Lung (tissue), 12 donors: ENCODE results near the gene SLC40A1. TPM values are rescaled to one million over a fixed set of nuclear protein-coding genes. Genes with fewer than 3 reads are reported as not detected.

Experiments
- ATAC-seq: fragments of 200-7000 bp; cut with Tn5 transposase; one replicate; pipeline ENCODE4 v1.9.1; 2020; ENCODE audit warnings: moderate number of reproducible peaks; ENCODE audit not compliant: insufficient read depth, low FRiP score
- DNase-seq, 3 donors: peaks; one replicate each; pipeline ENCODE4 v3.0.0-alpha.2; 2013 to 2017
- H3K27ac ChIP-seq, 2 donors: one replicate each; pipeline ENCODE4 v1.5.1; 2013; ENCODE audit warnings: mild to moderate bottlenecking in 2 of 2, moderate library complexity in 2 of 2, control low read depth in 1 of 2, inconsistent platforms in 1 of 2, low read depth in 1 of 2, low read length in 1 of 2
- H3K27me3 ChIP-seq, 3 donors: one replicate each; pipeline ENCODE4 v1.5.1; 2013; ENCODE audit warnings: low read length in 2 of 3; ENCODE audit not compliant: control insufficient read depth in 3 of 3, insufficient read depth in 3 of 3
- H3K36me3 ChIP-seq, 4 donors: one replicate each; pipeline ENCODE4 v1.5.1; 2013; ENCODE audit warnings: low read length in 4 of 4, mild to moderate bottlenecking in 1 of 4, moderate library complexity in 1 of 4; ENCODE audit not compliant: control insufficient read depth in 4 of 4, insufficient read depth in 4 of 4
- H3K4me1 ChIP-seq, 5 donors: one replicate each; pipeline ENCODE4 v1.5.1; 2013; ENCODE audit warnings: low read length in 5 of 5, mild to moderate bottlenecking in 2 of 5, moderate library complexity in 1 of 5; ENCODE audit not compliant: control insufficient read depth in 5 of 5, insufficient read depth in 5 of 5
- H3K4me3 ChIP-seq: one replicate; pipeline ENCODE4 v1.5.1; 2013; ENCODE audit warnings: mild to moderate bottlenecking, control low read depth, moderate library complexity
- H3K9ac ChIP-seq, 2 donors: one replicate each; pipeline ENCODE4 v1.5.1; 2013; ENCODE audit warnings: low read length in 2 of 2, control low read depth in 1 of 2; ENCODE audit not compliant: insufficient read depth in 1 of 2
- H3K9me3 ChIP-seq, 4 donors: one replicate each; pipeline ENCODE4 v1.5.1; 2013; ENCODE audit warnings: low read length in 3 of 4, mild to moderate bottlenecking in 1 of 4, moderate library complexity in 1 of 4; ENCODE audit not compliant: control insufficient read depth in 4 of 4, insufficient read depth in 3 of 4
- CTCF ChIP-seq: IDR thresholded peaks from 2 replicates; pipeline ENCODE4 v1.5.1; 2012; ENCODE audit warnings: mild to moderate bottlenecking; ENCODE audit errors: control extremely low read depth, extremely low read depth
- WGBS, 2 donors: extraction: QIAGEN DNeasy Blood & Tissue Kit; methylation state at CpG; one replicate each; pipeline ENCODE4 v1.1.7; 2013; 5-methylcytosine and 5-hydroxymethylcytosine counted together
- polyA plus RNA-seq, 2 donors: library from polyadenylated mRNA; stranded (reverse); fragments of 200-250 nt; gene quantifications; one replicate each; pipeline ENCODE4 v1.2.1, GENCODE V29; 2013
- total RNA-seq, 2 donors: library from RNA; depleted of rRNA in 1 of 2; stranded (reverse); fragments of >200 nt in 1 of 2; gene quantifications; one replicate each; pipeline ENCODE4 v1.2.1, GENCODE V29; 2014 to 2021
- donor health status: control.
- donor health status: control.
- donor health status: Bipolar disorder and iron deficiency.
- donor health status: healthy.
- donor health status: DM: yes; HTN: yes; CAD: no.

Gene SLC40A1
- total and polyA plus RNA-seq, 4 donors: 50.2 to 553 (median 75.8) TPM

- Histone ChIP-seq H3K36me3 (no peaks in the 10 kb centered on the region), H3K27me3 (no peaks in the 10 kb centered on the region), H3K9ac (no peak overlapping the region), H3K27ac (no peak overlapping the region), H3K4me1 (no peaks in the 10 kb centered on the region), H3K9me3 (no peaks in the 10 kb centered on the region), H3K4me3 (no peak overlapping the region)
- no peak for ATAC-seq
- TF ChIP-seq CTCF: no peak
- no peak for DNase-seq
- 47 to 60% methylated on average over 1 of the region's 1 CpG for WGBS, 2 donors
Measured at GRCh38 chr2:189599245-189599644, 18.7 kb upstream of the SLC40A1 start.

- no peak overlapping the region for H3K4me3 ChIP-seq
- H3K4me1 ChIP-seq: no peaks in the 10 kb centered on the region
- no peak for DNase-seq
- ATAC-seq: no peak
- H3K36me3 ChIP-seq: no peaks in the 10 kb centered on the region
- 65 to 74% methylated on average over 3 of the region's 3 CpGs for WGBS, 2 donors
- no peak for TF ChIP-seq CTCF
- H3K9me3 ChIP-seq: no peaks in the 10 kb centered on the region
- no peaks in the 10 kb centered on the region for H3K27me3 ChIP-seq
- no peak overlapping the region for H3K9ac ChIP-seq
- H3K27ac ChIP-seq: no peak overlapping the region
Measured at GRCh38 chr2:189595417-189595816, 14.8 kb upstream of the SLC40A1 start.

GRCh38 chr2:189594305-189594704 is 13.7 kb upstream of the SLC40A1 start:
- DNase-seq: no peak
- 91 to 94% methylated on average over 2 of the region's 2 CpGs for WGBS, 2 donors
- ATAC-seq: no peak
- Histone ChIP-seq H3K36me3 (no peaks in the 10 kb centered on the region), H3K27ac (no peak overlapping the region), H3K9ac (no peak overlapping the region), H3K9me3 (no peaks in the 10 kb centered on the region), H3K4me3 (no peak overlapping the region), H3K4me1 (no peaks in the 10 kb centered on the region), H3K27me3 (no peaks in the 10 kb centered on the region)
- TF ChIP-seq CTCF: no peak

- Histone ChIP-seq H3K4me1 (no peaks in the 10 kb centered on the region), H3K27ac (no peak overlapping the region), H3K36me3 (no peaks in the 10 kb centered on the region), H3K9me3 (no peaks in the 10 kb centered on the region), H3K27me3 (no peaks in the 10 kb centered on the region), H3K9ac (no peak overlapping the region), H3K4me3 (no peak overlapping the region)
- DNase-seq (no peak), ATAC-seq (no peak)
- 96 to 98% methylated on average over 3 of the region's 3 CpGs for WGBS, 2 donors
- TF ChIP-seq CTCF: no peak
Measured at GRCh38 chr2:189593115-189593514, 12.5 kb upstream of the SLC40A1 start.
